HepG2 (cell line): Measurements from ENCODE around the gene IFT172. TPM values are rescaled to one million over a fixed set of nuclear protein-coding genes. Genes with fewer than 3 reads are reported as not detected.
A peak's percentile ranks its signal among the peaks of the same experiment; 100 is the strongest.

ENCODE experiments used
- BHLHE40 ChIP-seq: IDR thresholded peaks from 2 replicates; pipeline ENCODE4 v1.6.1; 2011; ENCODE audit warnings: low read length, improper control_type of control experiment
- ELF3 ChIP-seq: IDR thresholded peaks from 2 replicates; pipeline ENCODE4 v1.6.1; 2016; ENCODE audit warnings: missing genetic modification reagents, missing compliant biosample characterization
- FOXA1 ChIP-seq, 2 experiments: fragments of 450-650 bp in 1 of 2; sonication (generic) in 1 of 2; formaldehyde crosslinking in 1 of 2; IDR thresholded peaks; 2 replicates each; pipeline versions ENCODE4 v1.4.0 to v1.6.1; 2016 to 2020; ENCODE audit warnings: missing genetic modification reagents in 1 of 2
- JARID2 ChIP-seq: sonication (generic); formaldehyde crosslinking; IDR thresholded peaks from 2 replicates; pipeline ENCODE4 v1.8.1; 2023; ENCODE audit warnings: missing genetic modification reagents, inconsistent platforms; ENCODE audit not compliant: insufficient replicate concordance
- MTA3 ChIP-seq: sonication (generic); formaldehyde crosslinking; IDR thresholded peaks from 2 replicates; pipeline ENCODE4 v1.4.0; 2020; ENCODE audit warnings: missing genetic modification reagents
- PATZ1 ChIP-seq: sonication (generic); formaldehyde crosslinking; IDR thresholded peaks from 2 replicates; pipeline ENCODE4 v1.4.0; 2020; ENCODE audit warnings: missing genetic modification reagents
- PBX3 ChIP-seq: sonication (generic); formaldehyde crosslinking; IDR thresholded peaks from 2 replicates; pipeline ENCODE4 v1.8.1; 2023; ENCODE audit warnings: missing genetic modification reagents, inconsistent platforms, borderline replicate concordance
- THAP7 ChIP-seq: sonication (generic); formaldehyde crosslinking; IDR thresholded peaks from 2 replicates; pipeline ENCODE4 v1.8.1; 2023; ENCODE audit warnings: mild to moderate bottlenecking, missing genetic modification reagents
- THAP8 ChIP-seq: sonication (generic); formaldehyde crosslinking; IDR thresholded peaks from 2 replicates; pipeline ENCODE4 v1.5.1; 2020; ENCODE audit warnings: missing genetic modification reagents, mild to moderate bottlenecking, borderline replicate concordance
- ZNF142 ChIP-seq: sonication (generic); formaldehyde crosslinking; IDR thresholded peaks from 2 replicates; pipeline ENCODE4 v1.4.0; 2020; ENCODE audit warnings: missing genetic modification reagents
- ZNF451 ChIP-seq: sonication (generic); formaldehyde crosslinking; IDR thresholded peaks from 2 replicates; pipeline ENCODE4 v1.5.0; 2020; ENCODE audit warnings: mild to moderate bottlenecking, missing genetic modification reagents
- ZNF567 ChIP-seq: sonication (generic); formaldehyde crosslinking; IDR thresholded peaks from 2 replicates; pipeline ENCODE4 v1.8.1; 2023; ENCODE audit warnings: mild to moderate bottlenecking, missing genetic modification reagents, borderline replicate concordance
- ZNF678 ChIP-seq: sonication (generic); formaldehyde crosslinking; IDR thresholded peaks from 2 replicates; pipeline ENCODE4 v1.4.0; 2020; ENCODE audit warnings: mild to moderate bottlenecking, missing genetic modification reagents
- ZNF691 ChIP-seq: sonication (generic); formaldehyde crosslinking; IDR thresholded peaks from 2 replicates; pipeline ENCODE4 v1.4.0; 2020; ENCODE audit warnings: missing genetic modification reagents, low read depth, mild to moderate bottlenecking, borderline replicate concordance
- ZNF816 ChIP-seq: sonication (generic); formaldehyde crosslinking; IDR thresholded peaks from 2 replicates; pipeline ENCODE4 v1.8.0; 2022; ENCODE audit warnings: missing genetic modification reagents, mild to moderate bottlenecking, borderline replicate concordance
- polyA plus RNA-seq, 8 experiments: library from polyadenylated mRNA; depleted of rRNA in 3 of 8; stranded (reverse) in 7 of 8; unstranded in 1 of 8; fragments of >200 nt; fragmentation: Illumina TruSeq in 4 of 8; extraction: Trizol in 4 of 8; gene quantifications; 2 replicates each; pipeline versions ENCODE4 v1.2.1 to v1.2.3, GENCODE V29; 2011 to 2016; ENCODE audit warnings: low read depth in 4 of 8, missing spikeins in 1 of 8, mixed read lengths in 1 of 8; ENCODE audit not compliant: insufficient read depth in 1 of 8
- total RNA-seq, 5 experiments: library from RNA; depleted of rRNA; stranded (reverse); fragments of >200 nt; fragmentation: Illumina TruSeq; extraction: Trizol; gene quantifications; 2 replicates each; pipeline ENCODE4 v1.2.3, GENCODE V29; 2016; ENCODE audit warnings: low read depth in 1 of 5

The IFT172 gene
- total and polyA plus RNA-seq, 2 of the 13 experiments (the other 11 are each of a cell fraction or from before 2014, with no cell fraction given): 21.6 to 35.7 TPM

- TF ChIP-seq PATZ1 (CRISPR knock-in tag) (peak; percentile 87), BHLHE40 (peak; percentile 38; the same call in 1 of the 2 replicates), JARID2 (CRISPR knock-in tag) (peak; percentile 19), ZNF691 (no peak; the same call in 1 of the 2 replicates), THAP7 (CRISPR knock-in tag) (peak; percentile 77; the same call in 1 of the 2 replicates), ZNF451 (peak; percentile 81; the same call in 1 of the 2 replicates), PBX3 (CRISPR knock-in tag) (no peak), ZNF567 (CRISPR knock-in tag) (peak; percentile 91; the same call in 1 of the 2 replicates), THAP8 (CRISPR knock-in tag) (0 out of 2 replicates have a peak, but pooled peaks have one; percentile 64), ELF3 (CRISPR knock-in tag) (peak; percentile 52), ZNF816 (peak; percentile 94; the same call in 1 of the 2 replicates), ZNF678 (no peak), MTA3 (CRISPR knock-in tag) (no peak), FOXA1 (IDR thresholded peaks at IDR 0.05) (no peak), FOXA1 (CRISPR knock-in tag; IDR thresholded peaks at IDR 0.05) (no peak; the same call in 1 of the 2 replicates), ZNF142 (CRISPR knock-in tag) (peak; percentile 88; the same call in 1 of the 2 replicates)
These were observed 7.1 kb upstream of the IFT172 start, which contains the start of gene GCKR (continued) for GRCh38 chr2:27496357-27497287.
